K562 (cell line): Measurements from ENCODE around the gene CDR2L. TPM values are rescaled to one million over a fixed set of nuclear protein-coding genes. Genes with fewer than 3 reads are reported as not detected.

Source experiments
- ARNT ChIP-seq, 2 experiments: fragments of 450-650 bp; IDR thresholded peaks; 2 replicates each; pipeline ENCODE4 v1.6.1; 2016; ENCODE audit warnings: mild to moderate bottlenecking in 1 of 2
- BRD4 ChIP-seq: fragments of 200-600 bp; sonication (generic); IDR thresholded peaks from 2 replicates; pipeline ENCODE4 v1.6.1; 2017; ENCODE audit warnings: inconsistent platforms
- CREM ChIP-seq: IDR thresholded peaks from 2 replicates; pipeline ENCODE4 v1.6.1; 2014; ENCODE audit warnings: antibody characterized with exemption, low read depth
- CTBP1 ChIP-seq: fragments of 450-650 bp; IDR thresholded peaks from 2 replicates; pipeline ENCODE4 v1.6.1; 2016; ENCODE audit warnings: borderline replicate concordance
- ELF2 ChIP-seq: fragments of 250-450 bp; sonication (Bioruptor Pico); IDR thresholded peaks from 2 replicates; pipeline ENCODE4 v1.5.0; 2021; ENCODE audit warnings: mild to moderate bottlenecking
- ETV1 ChIP-seq: fragments of 450-650 bp; conservative IDR thresholded peaks from 2 replicates; pipeline ENCODE4 v1.6.1; 2016; ENCODE audit warnings: missing genetic modification characterization, control low read depth, low read depth, missing compliant biosample characterization
- GABPA ChIP-seq: fragments of 200-800 bp; sonication (Bioruptor generic); conservative IDR thresholded peaks from 2 replicates; pipeline ENCODE4 v1.6.1; 2016; ENCODE audit warnings: low read depth, missing genetic modification characterization, missing compliant biosample characterization
- HDAC1 ChIP-seq, 2 experiments: fragments of 450-650 bp; IDR thresholded peaks; 2 replicates each; pipeline ENCODE4 v1.6.1; 2016 to 2017; ENCODE audit warnings: inconsistent platforms in 1 of 2, mild to moderate bottlenecking in 1 of 2, moderate library complexity in 1 of 2
- IRF2 ChIP-seq: sonication (generic); formaldehyde crosslinking; IDR thresholded peaks from 2 replicates; pipeline ENCODE4 v1.8.1; 2022; ENCODE audit warnings: mild to moderate bottlenecking, missing genetic modification reagents
- NFIC ChIP-seq: fragments of 450-650 bp; IDR thresholded peaks from 2 replicates; pipeline ENCODE4 v1.6.1; 2017; ENCODE audit warnings: mild to moderate bottlenecking, inconsistent platforms
- NR2C2 ChIP-seq, 2 experiments: fragments of 200-800 bp in 1 of 2; sonication (Bioruptor generic) in 1 of 2; sonication (generic) in 1 of 2; formaldehyde crosslinking in 1 of 2; IDR thresholded peaks; 2 replicates each; pipeline versions ENCODE4 v1.6.1 to v1.8.0; 2016 to 2022; ENCODE audit warnings: mild to moderate bottlenecking in 1 of 2, missing compliant biosample characterization in 1 of 2, missing genetic modification characterization in 1 of 2, missing genetic modification reagents in 1 of 2
- PCBP1 ChIP-seq: fragments of 200-400 bp; formaldehyde crosslinking; IDR thresholded peaks from 2 replicates; pipeline ENCODE4 v1.6.1; 2018; ENCODE audit warnings: mild to moderate bottlenecking, low read depth, low read length; ENCODE audit not compliant: poor library complexity, severe bottlenecking
- PML ChIP-seq: IDR thresholded peaks from 2 replicates; pipeline ENCODE4 v1.6.1; 2012; ENCODE audit warnings: low read length, inconsistent platforms
- POLR3A ChIP-seq: IDR thresholded peaks from 2 replicates; pipeline ENCODE4 v1.6.1; 2011; ENCODE audit warnings: borderline replicate concordance, mild to moderate bottlenecking, moderate library complexity; ENCODE audit not compliant: insufficient read length, insufficient read depth; ENCODE audit errors: extremely low read depth
- RFX1 ChIP-seq: fragments of 450-650 bp; IDR thresholded peaks from 2 replicates; pipeline ENCODE4 v1.6.1; 2016; ENCODE audit warnings: mild to moderate bottlenecking, moderate library complexity
- RNF2 ChIP-seq: sonication (generic); IDR thresholded peaks from 2 replicates; pipeline ENCODE4 v1.6.1; 2016
- ZKSCAN8 ChIP-seq: fragments of 200-800 bp; sonication (Bioruptor generic); IDR thresholded peaks from 2 replicates; pipeline ENCODE4 v1.6.1; 2016; ENCODE audit warnings: missing genetic modification characterization, missing compliant biosample characterization
- ZNF384 ChIP-seq: IDR thresholded peaks from 2 replicates; pipeline ENCODE4 v1.6.1; 2012; ENCODE audit warnings: low read depth, low read length, improper control_type of control experiment
- ZNF436 ChIP-seq: fragments of 250-450, 450-650 bp; sonication (Bioruptor Pico); formaldehyde crosslinking; IDR thresholded peaks from 2 replicates; pipeline ENCODE4 v1.7.0; 2020; ENCODE audit warnings: mild to moderate bottlenecking
- ZNF785 ChIP-seq: fragments of 250-450 bp; sonication (Bioruptor Pico); IDR thresholded peaks from 2 replicates; pipeline ENCODE4 v1.4.0; 2020; ENCODE audit warnings: mild to moderate bottlenecking
- polyA plus RNA-seq, 8 experiments: library from polyadenylated mRNA; depleted of rRNA in 4 of 8; stranded (reverse) in 5 of 8; unstranded in 3 of 8; fragments of >200 nt; fragmentation: Nextera tagmentation in 2 of 8; fragmentation: Illumina TruSeq in 1 of 8; extraction: Ambion mirVana in 2 of 8; extraction: Trizol in 1 of 8; gene quantifications; 2 replicates each; pipeline versions ENCODE4 v1.2.1 to v1.2.3, GENCODE V29; 2011 to 2014; ENCODE audit warnings: inconsistent platforms in 1 of 8, missing spikeins in 1 of 8
- total RNA-seq, 7 experiments: library from RNA; depleted of rRNA in 6 of 7; stranded (reverse); fragments of >200 nt in 6 of 7; fragmentation: Illumina TruSeq in 2 of 7; extraction: Trizol in 2 of 7; gene quantifications; 2 replicates each; pipeline versions ENCODE4 v1.2.1 to v1.2.3, GENCODE V29; 2011 to 2021; ENCODE audit warnings: low replicate concordance in 1 of 7
- TF ChIP-seq, protein P1 (sequence below): sonication (generic); formaldehyde crosslinking; IDR thresholded peaks from 2 replicates; pipeline ENCODE4 v1.8.1; 2023; ENCODE audit warnings: mild to moderate bottlenecking, missing genetic modification reagents
- TF ChIP-seq, protein P2 (sequence below): sonication (generic); formaldehyde crosslinking; IDR thresholded peaks from 2 replicates; pipeline ENCODE4 v1.5.0; 2020; ENCODE audit warnings: missing genetic modification reagents
- TF ChIP-seq, protein P3 (sequence below): sonication (generic); formaldehyde crosslinking; IDR thresholded peaks from 2 replicates; pipeline ENCODE4 v1.8.0; 2022; ENCODE audit warnings: missing genetic modification reagents, mild to moderate bottlenecking, moderate library complexity, borderline replicate concordance

Gene CDR2L
- total and polyA plus RNA-seq, 9 of the 15 experiments (the other 6 are each of a cell fraction or from before 2014, with no cell fraction given): 2.7 to 16.0 (median 7.3) TPM

DNA sequence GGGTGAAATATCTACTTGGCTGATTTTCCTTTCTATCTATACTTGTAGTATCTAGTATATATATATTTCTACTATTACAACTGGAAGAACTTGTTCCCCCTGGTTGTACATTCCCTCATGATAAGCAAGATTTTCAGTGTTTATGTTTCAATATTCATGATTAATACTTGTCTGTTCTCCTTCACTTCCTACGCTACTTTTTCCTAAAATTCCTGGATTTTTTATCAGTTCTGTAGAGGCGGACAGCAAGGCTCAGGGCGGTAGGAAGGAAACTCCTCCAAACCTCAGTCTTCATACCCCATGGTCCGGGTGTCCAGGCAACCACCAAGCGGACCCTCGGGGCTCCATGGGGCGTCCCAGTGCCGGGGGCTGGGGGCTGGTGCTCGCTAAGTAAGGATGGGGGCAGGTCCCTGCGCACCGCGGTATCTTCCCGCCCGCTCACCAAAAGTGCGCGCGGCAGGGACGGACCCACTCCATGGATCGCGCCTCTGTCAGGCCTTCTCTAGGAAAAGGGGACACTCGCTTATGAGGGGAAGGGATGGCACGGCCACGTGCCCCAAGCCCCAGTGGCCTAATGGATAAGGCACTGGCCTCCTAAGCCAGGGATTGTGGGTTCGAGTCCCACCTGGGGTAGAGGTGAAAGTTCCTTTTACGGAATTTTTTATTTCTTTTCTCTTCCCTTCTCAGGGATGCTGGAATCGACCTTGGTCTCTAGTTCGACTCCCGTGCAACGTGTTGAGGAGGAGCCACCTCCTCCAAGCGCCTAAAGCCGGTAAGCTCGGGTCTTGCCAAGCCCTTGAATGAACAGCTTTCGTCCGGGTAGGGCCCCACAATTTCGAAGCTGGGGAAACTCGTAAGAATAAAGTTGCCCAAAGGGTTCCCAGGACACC lies 46.2 kb downstream of the CDR2L start (continued):
- 0 out of 2 replicates have a peak, but pooled peaks have one; percentile 7 for TF ChIP-seq ETV1 (tag)
- TF ChIP-seq ARNT (IDR thresholded peaks at IDR 0.05): peak in 1 of 2 experiments; percentile 49; a peak in 1 of 4 replicates
- no peak for TF ChIP-seq PCBP1
- TF ChIP-seq NR2C2 (CRISPR knock-in tag; IDR thresholded peaks at IDR 0.05): peak; percentile 45
- peak; percentile 81 for TF ChIP-seq NR2C2 (tag; IDR thresholded peaks at IDR 0.05)
- no peak for TF ChIP-seq ZKSCAN8
- 0 out of 2 replicates have a peak, but pooled peaks have one; percentile 27 for TF ChIP-seq ZNF436 (CRISPR knock-in tag)
- TF ChIP-seq CREM: peak; percentile 87
- TF ChIP-seq, protein P1, sequence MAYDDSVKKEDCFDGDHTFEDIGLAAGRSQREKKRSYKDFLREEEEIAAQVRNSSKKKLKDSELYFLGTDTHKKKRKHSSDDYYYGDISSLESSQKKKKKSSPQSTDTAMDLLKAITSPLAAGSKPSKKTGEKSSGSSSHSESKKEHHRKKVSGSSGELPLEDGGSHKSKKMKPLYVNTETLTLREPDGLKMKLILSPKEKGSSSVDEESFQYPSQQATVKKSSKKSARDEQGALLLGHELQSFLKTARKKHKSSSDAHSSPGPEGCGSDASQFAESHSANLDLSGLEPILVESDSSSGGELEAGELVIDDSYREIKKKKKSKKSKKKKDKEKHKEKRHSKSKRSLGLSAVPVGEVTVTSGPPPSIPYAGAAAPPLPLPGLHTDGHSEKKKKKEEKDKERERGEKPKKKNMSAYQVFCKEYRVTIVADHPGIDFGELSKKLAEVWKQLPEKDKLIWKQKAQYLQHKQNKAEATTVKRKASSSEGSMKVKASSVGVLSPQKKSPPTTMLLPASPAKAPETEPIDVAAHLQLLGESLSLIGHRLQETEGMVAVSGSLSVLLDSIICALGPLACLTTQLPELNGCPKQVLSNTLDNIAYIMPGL: peak; percentile 96
- peak; percentile 82 for TF ChIP-seq POLR3A
- peak; percentile 89; the same call in 1 of the 2 replicates for TF ChIP-seq BRD4
- TF ChIP-seq ZNF785: peak; percentile 15; the same call in 1 of the 2 replicates
- TF ChIP-seq IRF2 (CRISPR knock-in tag): no peak
- 0 out of 2 replicates have a peak, but pooled peaks have one; percentile 38 for TF ChIP-seq PML
- TF ChIP-seq, protein P2, sequence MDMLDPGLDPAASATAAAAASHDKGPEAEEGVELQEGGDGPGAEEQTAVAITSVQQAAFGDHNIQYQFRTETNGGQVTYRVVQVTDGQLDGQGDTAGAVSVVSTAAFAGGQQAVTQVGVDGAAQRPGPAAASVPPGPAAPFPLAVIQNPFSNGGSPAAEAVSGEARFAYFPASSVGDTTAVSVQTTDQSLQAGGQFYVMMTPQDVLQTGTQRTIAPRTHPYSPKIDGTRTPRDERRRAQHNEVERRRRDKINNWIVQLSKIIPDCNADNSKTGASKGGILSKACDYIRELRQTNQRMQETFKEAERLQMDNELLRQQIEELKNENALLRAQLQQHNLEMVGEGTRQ (CRISPR knock-in tag): peak; percentile 83
- peak; percentile 79 for TF ChIP-seq CTBP1
- 0 out of 2 replicates have a peak, but pooled peaks have one; percentile 12 for TF ChIP-seq GABPA (tag)
- TF ChIP-seq RNF2: peak; percentile 95
- TF ChIP-seq NFIC: peak; percentile 57
- TF ChIP-seq ELF2: 0 out of 2 replicates have a peak, but pooled peaks have one; percentile 17
- TF ChIP-seq RFX1: peak; percentile 72
- no peak for TF ChIP-seq ZNF384
- TF ChIP-seq, protein P3, sequence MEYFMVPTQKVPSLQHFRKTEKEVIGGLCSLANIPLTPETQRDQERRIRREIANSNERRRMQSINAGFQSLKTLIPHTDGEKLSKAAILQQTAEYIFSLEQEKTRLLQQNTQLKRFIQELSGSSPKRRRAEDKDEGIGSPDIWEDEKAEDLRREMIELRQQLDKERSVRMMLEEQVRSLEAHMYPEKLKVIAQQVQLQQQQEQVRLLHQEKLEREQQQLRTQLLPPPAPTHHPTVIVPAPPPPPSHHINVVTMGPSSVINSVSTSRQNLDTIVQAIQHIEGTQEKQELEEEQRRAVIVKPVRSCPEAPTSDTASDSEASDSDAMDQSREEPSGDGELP (CRISPR knock-in tag): peak; percentile 6; the same call in 1 of the 2 replicates
- TF ChIP-seq HDAC1 (IDR thresholded peaks at IDR 0.05): peak; percentile 60 to 99
